Breast epithelium (tissue), 4 donors: ENCODE results near the gene ANKRD11. TPM values are rescaled to one million over a fixed set of nuclear protein-coding genes. Genes with fewer than 3 reads are reported as not detected.

Source experiments
- DNase-seq, 2 donors: peaks; one replicate each; pipeline ENCODE4 v3.0.0-alpha.2; 2019; ENCODE audit warnings: low spot score in 2 of 2
- H3K27ac ChIP-seq, 2 donors: fragments of 200-600 bp; sonication (generic) in 1 of 2; one replicate each; pipeline ENCODE4 v1.5.1; 2016 to 2019; ENCODE audit warnings: mild to moderate bottlenecking in 1 of 2
- H3K27me3 ChIP-seq, 2 donors: fragments of 200-600 bp; sonication (generic) in 1 of 2; one replicate each; pipeline versions ENCODE4 v1.5.1 to v1.6.0; 2017 to 2019; ENCODE audit warnings: control low read depth in 1 of 2, mild to moderate bottlenecking in 1 of 2
- H3K36me3 ChIP-seq: fragments of 200-600 bp; one replicate; pipeline ENCODE4 v1.5.1; 2019
- H3K4me1 ChIP-seq, 2 donors: fragments of 200-600 bp; sonication (generic); one replicate each; pipeline ENCODE4 v1.5.1; 2016 to 2019; ENCODE audit warnings: control low read depth in 1 of 2
- H3K4me3 ChIP-seq, 3 donors: fragments of 200-600 bp; sonication (generic); 1 replicate in 2 of 3; 2 replicates in 1 of 3; pipeline ENCODE4 v1.5.1; 2016 to 2019; ENCODE audit warnings: mild to moderate bottlenecking in 3 of 3, moderate library complexity in 2 of 3
- H3K9me3 ChIP-seq, 2 donors: fragments of 200-600 bp; sonication (generic) in 1 of 2; one replicate each; pipeline ENCODE4 v1.5.1; 2016 to 2019; ENCODE audit warnings: control low read depth in 1 of 2
- CTCF ChIP-seq, 3 donors: fragments of 450-650 bp; IDR thresholded peaks; one replicate each; pipeline ENCODE4 v1.5.1; 2016 to 2017; ENCODE audit warnings: antibody characterized with exemption in 3 of 3, mild to moderate bottlenecking in 3 of 3, moderate library complexity in 3 of 3
- POLR2A ChIP-seq: fragments of 450-650 bp; IDR thresholded peaks from one replicate; pipeline ENCODE4 v1.6.1; 2016; ENCODE audit warnings: antibody characterized with exemption, mild to moderate bottlenecking, moderate library complexity
- POLR2AphosphoS5 ChIP-seq, 3 donors: sonication (generic); formaldehyde crosslinking; IDR thresholded peaks; one replicate each; pipeline ENCODE4 v1.6.1; 2017; ENCODE audit warnings: antibody characterized with exemption in 3 of 3
- intact Hi-C: fragments of 100-400 bp; cut with DNase I; formaldehyde crosslinking; loops from one replicate; pipeline ENCODE4 v1.15.1; 2023; ENCODE audit warnings: low total_unique reads
- total RNA-seq, 3 donors: library from RNA; depleted of rRNA; stranded (reverse); fragments of >200 nt; gene quantifications; one replicate each; pipeline ENCODE4 v1.1.0, GENCODE V29; 2016

The ANKRD11 gene
- total RNA-seq, 3 donors from 2014 or later, result 64.0 to 79.0 (median 69.2) TPM

- Histone ChIP-seq H3K4me3 (no peak overlapping the region), H3K9me3 (no peaks in the 10 kb centered on the region), H3K27me3 (no peaks in the 10 kb centered on the region), H3K36me3 (no peaks in the 10 kb centered on the region), H3K27ac (no peak overlapping the region), H3K4me1 (no peaks in the 10 kb centered on the region)
- intact Hi-C loops, result no loop called here
- TF ChIP-seq POLR2AphosphoS5 (IDR thresholded peaks at IDR 0.05) (no peak), CTCF (IDR thresholded peaks at IDR 0.05) (no peak), POLR2A (no peak)
- no peak for DNase-seq
Observed at GRCh38 chr16:89349947-89350633, 140.3 kb downstream of the ANKRD11 start.

GRCh38 chr16:89347807-89348206 lies 142.6 kb downstream of the ANKRD11 start:
- no peak for TF ChIP-seq POLR2AphosphoS5 (IDR thresholded peaks at IDR 0.05)
- TF ChIP-seq CTCF (IDR thresholded peaks at IDR 0.05), result no peak
- TF ChIP-seq POLR2A, result no peak
- H3K36me3 ChIP-seq, result no peaks in the 10 kb centered on the region
- H3K27me3 ChIP-seq, result no peaks in the 10 kb centered on the region
- peaks cover 3 to 7% of the 10 kb centered on the region in 2 donors for H3K4me1 ChIP-seq
- H3K4me3 ChIP-seq, result no peak overlapping the region
- intact Hi-C loops, result no loop called here
- no peaks in the 10 kb centered on the region for H3K9me3 ChIP-seq
- no peak overlapping the region for H3K27ac ChIP-seq
- DNase-seq, result no peak

GRCh38 chr16:89346869-89347268 lies 143.5 kb downstream of the ANKRD11 start:
- H3K9me3 ChIP-seq, result no peaks in the 10 kb centered on the region
- no peaks in the 10 kb centered on the region for H3K36me3 ChIP-seq
- no peak for TF ChIP-seq CTCF (IDR thresholded peaks at IDR 0.05)
- TF ChIP-seq POLR2AphosphoS5 (IDR thresholded peaks at IDR 0.05), result no peak
- TF ChIP-seq POLR2A, result no peak
- H3K27ac ChIP-seq, result no peak overlapping the region
- H3K4me1 ChIP-seq, result peaks cover 3 to 7% of the 10 kb centered on the region in 2 donors
- no peak for DNase-seq
- no peaks in the 10 kb centered on the region for H3K27me3 ChIP-seq
- intact Hi-C loops, result no loop called here
- H3K4me3 ChIP-seq, result no peak overlapping the region

GRCh38 chr16:89345642-89346150 lies 144.7 kb downstream of the ANKRD11 start:
- Histone ChIP-seq H3K4me3 (peak overlapping the region in 1 of 3 donors; percentile 33), H3K9me3 (no peaks in the 10 kb centered on the region), H3K4me1 (peaks cover 3 to 7% of the 10 kb centered on the region in 2 donors), H3K27ac (no peak overlapping the region), H3K27me3 (no peaks in the 10 kb centered on the region), H3K36me3 (no peaks in the 10 kb centered on the region)
- DNase-seq, result no peak
- intact Hi-C loops, result no loop called here
- TF ChIP-seq CTCF (IDR thresholded peaks at IDR 0.05) (no peak), POLR2A (no peak), POLR2AphosphoS5 (IDR thresholded peaks at IDR 0.05) (no peak)

GRCh38 chr16:89344846-89345611 lies 145.3 kb downstream of the ANKRD11 start:
- DNase-seq, result no peak
- H3K36me3 ChIP-seq, result no peaks in the 10 kb centered on the region
- no peaks in the 10 kb centered on the region for H3K27me3 ChIP-seq
- TF ChIP-seq CTCF (IDR thresholded peaks at IDR 0.05), result no peak
- TF ChIP-seq POLR2AphosphoS5 (IDR thresholded peaks at IDR 0.05), result no peak
- TF ChIP-seq POLR2A, result no peak
- H3K4me1 ChIP-seq, result peaks cover 3 to 7% of the 10 kb centered on the region in 2 donors
- H3K27ac ChIP-seq, result no peak overlapping the region
- intact Hi-C loops, result no loop called here
- peak overlapping the region in 1 of 3 donors; percentile 33 for H3K4me3 ChIP-seq
- H3K9me3 ChIP-seq, result no peaks in the 10 kb centered on the region
